ENCODE results near the gene IFITM1. TPM values are rescaled to one million over a fixed set of nuclear protein-coding genes. Genes with fewer than 3 reads are reported as not detected.
"Not testable (repeated sequence)": the region's sequence is repeated elsewhere in the genome, so short reads cannot be mapped to it uniquely, and the experiment has no call there.

IFITM1 gene
- total and polyA plus RNA-seq, 2 donors (not counting 1 experiment from before 2014, with no cell fraction given) = 21.1 to 93.0 TPM

GRCh38 chr11:315516-315994 is 1.7 kb downstream of the IFITM1 start:
- no peak overlapping the region for H2AFZ ChIP-seq (ENCODE audit: low read length)
- H3K4me3 ChIP-seq (replicated peaks in 1 of 4; ENCODE audit: control extremely low read depth in 1 of 4, insufficient read depth in 1 of 4, low read depth in 3 of 4, low read length in 4 of 4) = peak overlapping the region in 2 of 4 experiments; percentile 41 to 64
- peaks cover 10% of the 10 kb centered on the region for H3K4me1 ChIP-seq (ENCODE audit: control insufficient read depth, extremely low read depth, insufficient read depth, low read length)
- no peak for TF ChIP-seq EZH2 (IDR thresholded peaks at IDR 0.05; ENCODE audit: low read length, missing control alignments)
- TF ChIP-seq, protein P1, sequence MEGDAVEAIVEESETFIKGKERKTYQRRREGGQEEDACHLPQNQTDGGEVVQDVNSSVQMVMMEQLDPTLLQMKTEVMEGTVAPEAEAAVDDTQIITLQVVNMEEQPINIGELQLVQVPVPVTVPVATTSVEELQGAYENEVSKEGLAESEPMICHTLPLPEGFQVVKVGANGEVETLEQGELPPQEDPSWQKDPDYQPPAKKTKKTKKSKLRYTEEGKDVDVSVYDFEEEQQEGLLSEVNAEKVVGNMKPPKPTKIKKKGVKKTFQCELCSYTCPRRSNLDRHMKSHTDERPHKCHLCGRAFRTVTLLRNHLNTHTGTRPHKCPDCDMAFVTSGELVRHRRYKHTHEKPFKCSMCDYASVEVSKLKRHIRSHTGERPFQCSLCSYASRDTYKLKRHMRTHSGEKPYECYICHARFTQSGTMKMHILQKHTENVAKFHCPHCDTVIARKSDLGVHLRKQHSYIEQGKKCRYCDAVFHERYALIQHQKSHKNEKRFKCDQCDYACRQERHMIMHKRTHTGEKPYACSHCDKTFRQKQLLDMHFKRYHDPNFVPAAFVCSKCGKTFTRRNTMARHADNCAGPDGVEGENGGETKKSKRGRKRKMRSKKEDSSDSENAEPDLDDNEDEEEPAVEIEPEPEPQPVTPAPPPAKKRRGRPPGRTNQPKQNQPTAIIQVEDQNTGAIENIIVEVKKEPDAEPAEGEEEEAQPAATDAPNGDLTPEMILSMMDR (conservative IDR thresholded peaks at IDR 0.05 in 1 of 2, IDR thresholded peaks at IDR 0.05 in 1 of 2; ENCODE audit: low read depth in 1 of 2, low read length in 2 of 2) = no peak
- H3K27ac ChIP-seq (ENCODE audit: insufficient read depth, low read length) = no peak overlapping the region
- H4K20me1 ChIP-seq (ENCODE audit: control insufficient read depth, extremely low read depth, insufficient read depth, low read length) = no peaks in the 10 kb centered on the region
- peaks cover 1% of the 10 kb centered on the region for H3K36me3 ChIP-seq (ENCODE audit: control insufficient read depth, insufficient read depth, low read length)
- no peaks in the 10 kb centered on the region for H3K9me3 ChIP-seq (ENCODE audit: control insufficient read depth, insufficient read depth, low read depth, low read length)
- no peaks in the 10 kb centered on the region for H3K27me3 ChIP-seq (ENCODE audit: control insufficient read depth, insufficient read depth, low read length)
- no peak overlapping the region for H3K9ac ChIP-seq (ENCODE audit: insufficient read depth, low read length)
- H3K4me2 ChIP-seq (ENCODE audit: extremely low read depth, insufficient read depth, low read length) = no peak overlapping the region
- peaks cover 12% of the 10 kb centered on the region for H3K79me2 ChIP-seq (ENCODE audit: control insufficient read depth, insufficient read depth, low read length)
- DNase-seq (ENCODE audit: low read depth in 2 of 2) = no peak

DNA sequence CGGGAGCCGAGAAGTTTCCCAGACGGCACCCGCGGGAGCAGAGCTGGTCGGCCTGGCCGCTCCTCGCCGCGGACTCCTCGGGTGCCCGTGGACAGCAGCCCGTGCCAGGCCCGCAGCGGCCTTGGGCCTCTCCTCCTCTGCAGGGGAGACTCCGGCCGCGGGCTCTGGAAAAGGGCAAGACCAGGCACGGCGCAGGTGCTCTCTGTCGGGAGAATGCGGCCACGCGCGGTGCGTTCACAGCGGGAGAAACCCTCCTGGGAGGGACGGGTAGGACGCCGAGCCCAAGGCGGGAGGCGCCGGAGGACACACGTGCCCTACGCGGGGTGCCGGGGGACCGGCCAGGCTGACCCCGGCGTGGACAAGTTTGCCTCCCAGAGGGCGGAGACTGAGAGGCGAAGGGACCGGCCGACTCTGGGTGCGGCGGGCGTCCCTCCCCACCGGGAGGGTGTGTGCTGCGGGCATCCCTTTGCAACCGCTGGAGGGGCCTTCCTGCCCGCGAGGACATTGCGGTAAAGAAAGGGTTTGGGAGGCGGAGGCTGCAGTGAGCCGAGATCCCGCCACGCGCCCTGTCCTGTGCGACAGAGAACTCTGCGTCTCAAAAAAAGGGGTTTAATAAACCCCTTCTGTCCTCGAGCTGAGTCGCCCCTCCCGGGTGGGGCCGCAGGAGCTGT is 2.3 kb downstream of the IFITM1 start:
- H3K27me3 ChIP-seq (ENCODE audit: control insufficient read depth, insufficient read depth, low read length) = no peaks in the 10 kb centered on the region
- no peaks in the 10 kb centered on the region for H3K9me3 ChIP-seq (ENCODE audit: control insufficient read depth, insufficient read depth, low read depth, low read length)
- H3K9ac ChIP-seq (ENCODE audit: insufficient read depth, low read length) = no peak overlapping the region
- H2AFZ ChIP-seq (ENCODE audit: low read length) = no peak overlapping the region
- peaks cover 12% of the 10 kb centered on the region for H3K79me2 ChIP-seq (ENCODE audit: control insufficient read depth, insufficient read depth, low read length)
- peak overlapping the region in 1 of 4 experiments; percentile 7 for H3K4me3 ChIP-seq (replicated peaks in 1 of 4; ENCODE audit: control extremely low read depth in 1 of 4, insufficient read depth in 1 of 4, low read depth in 3 of 4, low read length in 4 of 4)
- H3K36me3 ChIP-seq (ENCODE audit: control insufficient read depth, insufficient read depth, low read length) = peaks cover 1% of the 10 kb centered on the region
- DNase-seq (ENCODE audit: low read depth in 2 of 2) = no peak
- H3K4me1 ChIP-seq (ENCODE audit: control insufficient read depth, extremely low read depth, insufficient read depth, low read length) = peaks cover 10% of the 10 kb centered on the region
- no peaks in the 10 kb centered on the region for H4K20me1 ChIP-seq (ENCODE audit: control insufficient read depth, extremely low read depth, insufficient read depth, low read length)
- no peak overlapping the region for H3K4me2 ChIP-seq (ENCODE audit: extremely low read depth, insufficient read depth, low read length)
- no peak overlapping the region for H3K27ac ChIP-seq (ENCODE audit: insufficient read depth, low read length)
- TF ChIP-seq, protein P1 (conservative IDR thresholded peaks at IDR 0.05 in 1 of 2, IDR thresholded peaks at IDR 0.05 in 1 of 2; ENCODE audit: low read depth in 1 of 2, low read length in 2 of 2) = no peak
- no peak for TF ChIP-seq EZH2 (IDR thresholded peaks at IDR 0.05; ENCODE audit: low read length, missing control alignments)

DNA sequence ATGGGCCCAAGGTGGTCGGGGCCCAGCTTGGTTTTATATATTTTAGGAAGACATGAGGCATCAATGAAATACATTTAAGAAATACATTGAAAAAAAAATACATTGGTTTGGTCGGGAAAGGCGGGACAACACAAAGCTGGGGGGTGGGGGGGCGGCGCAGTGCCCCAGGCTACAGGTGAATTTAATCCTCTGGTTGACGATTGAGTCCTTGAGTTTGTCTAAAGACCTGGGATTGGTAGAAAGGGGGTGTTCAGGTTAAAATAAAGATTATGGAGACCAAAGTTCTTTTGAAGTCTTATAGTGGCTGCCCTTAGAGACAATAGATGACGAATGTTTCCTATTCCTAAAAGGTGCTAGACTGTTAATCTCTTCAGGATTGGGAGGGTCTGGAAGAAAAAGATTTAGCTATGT is 3.1 kb downstream of the IFITM1 start:
- no peaks in the 10 kb centered on the region for H3K9me3 ChIP-seq (ENCODE audit: control insufficient read depth, insufficient read depth, low read depth, low read length)
- peaks cover 10% of the 10 kb centered on the region for H3K4me1 ChIP-seq (ENCODE audit: control insufficient read depth, extremely low read depth, insufficient read depth, low read length)
- peaks cover 1% of the 10 kb centered on the region for H3K36me3 ChIP-seq (ENCODE audit: control insufficient read depth, insufficient read depth, low read length)
- H4K20me1 ChIP-seq (ENCODE audit: control insufficient read depth, extremely low read depth, insufficient read depth, low read length) = no peaks in the 10 kb centered on the region
- H3K27me3 ChIP-seq (ENCODE audit: control insufficient read depth, insufficient read depth, low read length) = no peaks in the 10 kb centered on the region
- H3K79me2 ChIP-seq (ENCODE audit: control insufficient read depth, insufficient read depth, low read length) = peaks cover 12% of the 10 kb centered on the region
- no peak overlapping the region for H3K27ac ChIP-seq (ENCODE audit: insufficient read depth, low read length)
- no peak overlapping the region for H2AFZ ChIP-seq (ENCODE audit: low read length)
- TF ChIP-seq EZH2 (IDR thresholded peaks at IDR 0.05; ENCODE audit: low read length, missing control alignments) = no peak
- TF ChIP-seq, protein P1 (conservative IDR thresholded peaks at IDR 0.05 in 1 of 2, IDR thresholded peaks at IDR 0.05 in 1 of 2; ENCODE audit: low read depth in 1 of 2, low read length in 2 of 2) = no peak
- no peak for DNase-seq (ENCODE audit: low read depth in 2 of 2)
- H3K4me3 ChIP-seq (replicated peaks in 1 of 4; ENCODE audit: control extremely low read depth in 1 of 4, insufficient read depth in 1 of 4, low read depth in 3 of 4, low read length in 4 of 4) = no peak overlapping the region
- H3K4me2 ChIP-seq (ENCODE audit: extremely low read depth, insufficient read depth, low read length) = no peak overlapping the region
- H3K9ac ChIP-seq (ENCODE audit: insufficient read depth, low read length) = no peak overlapping the region

- Histone ChIP-seq H3K4me3 (replicated peaks in 1 of 4; ENCODE audit: control extremely low read depth in 1 of 4, insufficient read depth in 1 of 4, low read depth in 3 of 4, low read length in 4 of 4) (peak overlapping the region in 1 of 4 experiments; percentile 44), H3K79me2 (ENCODE audit: control insufficient read depth, insufficient read depth, low read length) (peaks cover 12% of the 10 kb centered on the region)
- H3K4me1 ChIP-seq (ENCODE audit: control insufficient read depth, extremely low read depth, insufficient read depth, low read length); H3K9me3 ChIP-seq (ENCODE audit: control insufficient read depth, insufficient read depth, low read depth, low read length); H3K4me2 ChIP-seq (ENCODE audit: extremely low read depth, insufficient read depth, low read length); H4K20me1 ChIP-seq (ENCODE audit: control insufficient read depth, extremely low read depth, insufficient read depth, low read length); H2AFZ ChIP-seq (ENCODE audit: low read length); H3K36me3 ChIP-seq (ENCODE audit: control insufficient read depth, insufficient read depth, low read length); H3K9ac ChIP-seq (ENCODE audit: insufficient read depth, low read length); H3K27me3 ChIP-seq (ENCODE audit: control insufficient read depth, insufficient read depth, low read length); H3K27ac ChIP-seq (ENCODE audit: insufficient read depth, low read length); DNase-seq (ENCODE audit: low read depth in 2 of 2): not testable (repeated sequence)
These were observed 4.0 kb downstream of the IFITM1 start for GRCh38 chr11:317668-318404.

All from fibroblast of lung (primary cell).